HFFc6 (cell line): ENCODE measurements around the gene ATP8A2. TPM values are rescaled to one million over a fixed set of nuclear protein-coding genes. Genes with fewer than 3 reads are reported as not detected.

Source experiments
- DNase-seq: peaks from one replicate; pipeline ENCODE4 v3.0.0-alpha.2; 2018
- H3K27ac Mint-ChIP-seq: 2 replicates; pipeline ENCODE4 v1.8.0; 2020; ENCODE audit warnings: mild to moderate bottlenecking, mixed read lengths
- H3K27me3 Mint-ChIP-seq: 2 replicates; pipeline ENCODE4 v1.8.0; 2021; ENCODE audit warnings: mild to moderate bottlenecking, moderate library complexity, mixed read lengths; ENCODE audit not compliant: insufficient read depth
- H3K36me3 Mint-ChIP-seq: 2 replicates; pipeline ENCODE4 v1.8.0; 2021; ENCODE audit warnings: low read depth, mixed read lengths
- H3K4me1 Mint-ChIP-seq: 2 replicates; pipeline ENCODE4 v1.8.0; 2020; ENCODE audit warnings: low read depth, mixed read lengths
- H3K4me3 Mint-ChIP-seq: 2 replicates; pipeline ENCODE4 v1.8.0; 2020; ENCODE audit warnings: mild to moderate bottlenecking, moderate library complexity, mixed read lengths
- H3K9me3 Mint-ChIP-seq: 2 replicates; pipeline ENCODE4 v1.8.0; 2020; ENCODE audit warnings: mild to moderate bottlenecking, mixed read lengths
- CTCF ChIP-seq: fragments of 200-600 bp; sonication (generic); IDR thresholded peaks from 2 replicates; pipeline ENCODE4 v1.5.0; 2021; ENCODE audit warnings: antibody characterized with exemption, mild to moderate bottlenecking
- total RNA-seq, 6 experiments: library from RNA; stranded (reverse); fragmentation: NEBNext Ultra II Directional; extraction: Animal tissue kit (Norgen Biotek cat#: 25700); gene quantifications; 2 replicates in 1 of 6; 3 replicates in 5 of 6; pipeline ENCODE4 v1.2.3, GENCODE V29; 2021

The ATP8A2 gene
- total RNA-seq, 6 experiments from 2014 or later = 0.02 TPM; not detected in 5

GRCh38 chr13:26025771-26026170 lies 654.0 kb downstream of the ATP8A2 start:
- Mint-ChIP-seq H3K27ac (no peak overlapping the region), H3K9me3 (peaks cover 4% of the 10 kb centered on the region), H3K27me3 (peaks cover 5% of the 10 kb centered on the region), H3K4me3 (no peak overlapping the region), H3K4me1 (peaks cover 25% of the 10 kb centered on the region), H3K36me3 (no peaks in the 10 kb centered on the region)
- TF ChIP-seq CTCF = no peak
- no peak for DNase-seq

GRCh38 chr13:26026211-26026610 lies 654.4 kb downstream of the ATP8A2 start:
- H3K36me3 Mint-ChIP-seq = no peaks in the 10 kb centered on the region
- H3K4me3 Mint-ChIP-seq = no peak overlapping the region
- DNase-seq = no peak
- H3K4me1 Mint-ChIP-seq = peaks cover 21% of the 10 kb centered on the region
- H3K27ac Mint-ChIP-seq = no peak overlapping the region
- no peak for TF ChIP-seq CTCF
- H3K27me3 Mint-ChIP-seq = peaks cover 5% of the 10 kb centered on the region
- peaks cover 4% of the 10 kb centered on the region; the same call in 1 of the 2 replicates for H3K9me3 Mint-ChIP-seq

- Mint-ChIP-seq H3K27ac (no peak overlapping the region), H3K36me3 (no peaks in the 10 kb centered on the region), H3K4me1 (no peaks in the 10 kb centered on the region), H3K9me3 (peaks cover 4% of the 10 kb centered on the region; the same call in 1 of the 2 replicates), H3K4me3 (no peak overlapping the region), H3K27me3 (peaks cover 14% of the 10 kb centered on the region)
- TF ChIP-seq CTCF = no peak
- no peak for DNase-seq
Measured at GRCh38 chr13:26029581-26030136, 657.9 kb downstream of the ATP8A2 start.

- Mint-ChIP-seq H3K4me1 (no peaks in the 10 kb centered on the region), H3K27ac (no peak overlapping the region), H3K9me3 (peaks cover 4% of the 10 kb centered on the region; the same call in 1 of the 2 replicates)
Measured at GRCh38 chr13:26030331-26030730, 658.6 kb downstream of the ATP8A2 start.

GRCh38 chr13:26034018-26034417 lies 662.2 kb downstream of the ATP8A2 start:
- no peak overlapping the region for H3K27ac Mint-ChIP-seq
- no peak overlapping the region for H3K4me3 Mint-ChIP-seq
- no peaks in the 10 kb centered on the region for H3K4me1 Mint-ChIP-seq
- DNase-seq = no peak
- TF ChIP-seq CTCF = no peak
- no peaks in the 10 kb centered on the region for H3K36me3 Mint-ChIP-seq
- H3K9me3 Mint-ChIP-seq = peaks cover 4% of the 10 kb centered on the region; the same call in 1 of the 2 replicates
- peaks cover 14% of the 10 kb centered on the region for H3K27me3 Mint-ChIP-seq

More at GRCh38 chr13:26030331-26030730, 658.6 kb downstream of the ATP8A2 start:
- no peak for TF ChIP-seq CTCF
- Mint-ChIP-seq H3K36me3 (no peaks in the 10 kb centered on the region), H3K4me3 (no peak overlapping the region), H3K27me3 (peaks cover 14% of the 10 kb centered on the region)
- DNase-seq = no peak
